Nucleus accumbens (tissue), 56 donors: ENCODE data around the gene NMUR1.

Source experiments
- DNase-seq, 56 donors: peaks; one replicate each; lab custom pipeline; 2025; lab: John Stamatoyannopoulos, UW

NMUR1 gene

GRCh38 chr2:231554748-231555545 lies 24.7 kb upstream of the NMUR1 start:
- peak in 1 of 56 donors; percentile 10 for DNase-seq

DNA sequence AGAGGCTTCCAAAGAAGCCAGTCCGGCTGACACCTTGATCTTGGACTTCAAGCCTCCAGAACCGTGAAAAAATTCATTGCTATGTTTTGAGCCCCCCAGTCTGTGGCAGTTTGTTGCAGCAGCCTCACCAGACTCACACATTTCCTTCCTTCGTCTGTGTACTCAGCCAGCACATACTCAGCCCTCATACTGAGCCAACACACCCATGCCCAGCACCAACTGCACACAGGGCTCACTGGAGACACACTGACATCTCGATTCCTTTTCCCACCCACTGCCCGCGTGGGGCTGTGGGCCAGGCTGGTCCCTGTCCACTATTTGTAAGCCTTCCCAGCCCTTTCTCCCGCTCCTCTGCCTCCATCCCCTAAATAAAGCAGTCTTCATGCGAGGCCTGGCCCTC lies 24.1 kb upstream of the NMUR1 start:
- DNase-seq: no peak

GRCh38 chr2:231552752-231553151 lies 22.5 kb upstream of the NMUR1 start:
- DNase-seq: no peak

DNA sequence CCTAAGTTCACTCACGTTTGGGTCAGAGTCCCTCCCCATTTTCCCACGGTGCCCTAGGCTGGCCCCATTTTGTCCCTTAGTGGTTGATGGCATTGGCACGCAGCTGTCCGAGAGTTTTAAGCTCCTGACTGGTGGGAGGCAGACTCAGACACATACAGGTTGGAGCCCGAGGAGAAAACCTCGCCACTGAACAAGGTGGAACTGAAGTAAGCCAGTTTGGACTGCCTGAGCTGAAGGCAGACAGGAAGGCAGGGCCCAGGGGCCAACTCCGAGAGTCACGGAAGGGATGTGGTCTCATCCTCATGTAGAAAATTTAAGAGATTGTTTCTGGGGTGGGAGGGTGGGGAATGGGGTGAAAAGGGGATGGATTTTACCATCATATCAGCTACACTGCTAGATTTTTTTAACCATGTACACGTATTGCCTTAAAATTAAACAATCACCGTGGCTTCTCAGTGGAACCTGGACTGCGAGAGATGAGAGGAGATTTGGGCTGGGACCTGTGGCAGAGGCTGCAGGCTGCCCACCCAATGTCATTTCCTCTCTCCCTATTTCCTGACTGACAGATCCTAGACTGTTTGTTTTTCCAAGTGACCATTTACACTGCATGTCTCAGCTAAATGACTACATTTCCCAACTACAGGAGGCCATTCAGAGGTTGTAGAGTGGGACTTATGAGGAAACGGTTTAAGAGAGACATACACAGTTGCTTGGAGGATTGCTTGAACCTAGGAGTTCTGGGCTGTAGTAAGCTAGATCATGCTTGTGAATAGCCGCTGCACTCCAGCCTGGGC lies 19.4 kb upstream of the NMUR1 start:
- no peak for DNase-seq

GRCh38 chr2:231548752-231549151 lies 18.5 kb upstream of the NMUR1 start:
- DNase-seq: no peak

- no peak for DNase-seq
Measured at GRCh38 chr2:231547315-231548110, 17.3 kb upstream of the NMUR1 start.

DNA sequence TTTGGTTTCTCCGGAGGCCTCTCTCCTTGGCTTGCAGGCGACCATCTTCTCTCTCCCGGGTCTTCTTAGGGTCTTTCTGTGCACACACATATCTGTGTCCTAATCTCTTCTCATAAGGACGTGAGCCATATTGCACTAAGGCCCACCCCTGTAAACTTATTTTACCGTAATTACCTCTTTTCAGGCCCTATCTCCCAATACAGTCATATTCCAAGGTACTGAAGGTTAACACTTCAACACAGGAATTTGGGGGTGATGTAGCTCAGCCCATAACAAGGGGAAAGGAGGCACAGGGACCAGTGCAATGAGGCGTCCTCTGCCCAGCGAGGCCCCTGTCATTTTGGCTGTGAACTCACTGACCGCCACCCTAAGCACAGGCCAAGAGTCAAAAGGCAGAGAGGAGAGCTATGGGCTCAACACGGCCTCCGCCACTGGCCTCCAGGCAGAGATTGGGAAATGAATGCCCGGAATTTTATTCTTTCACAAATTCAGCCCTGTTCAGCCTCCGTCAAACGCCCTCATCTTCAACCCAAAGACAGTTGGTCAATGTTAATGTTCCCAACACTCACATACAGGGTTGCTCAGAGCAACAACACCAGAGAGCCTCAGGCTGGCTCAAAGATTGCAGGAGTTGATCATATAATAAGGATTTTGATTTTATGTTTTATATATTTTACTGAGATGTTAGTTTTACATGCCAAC lies 15.9 kb upstream of the NMUR1 start:
- no peak for DNase-seq

GRCh38 chr2:231545105-231545902 lies 15.1 kb upstream of the NMUR1 start:
- peak in 15 of 56 donors; percentile 1 to 47 (median 16) for DNase-seq

DNA sequence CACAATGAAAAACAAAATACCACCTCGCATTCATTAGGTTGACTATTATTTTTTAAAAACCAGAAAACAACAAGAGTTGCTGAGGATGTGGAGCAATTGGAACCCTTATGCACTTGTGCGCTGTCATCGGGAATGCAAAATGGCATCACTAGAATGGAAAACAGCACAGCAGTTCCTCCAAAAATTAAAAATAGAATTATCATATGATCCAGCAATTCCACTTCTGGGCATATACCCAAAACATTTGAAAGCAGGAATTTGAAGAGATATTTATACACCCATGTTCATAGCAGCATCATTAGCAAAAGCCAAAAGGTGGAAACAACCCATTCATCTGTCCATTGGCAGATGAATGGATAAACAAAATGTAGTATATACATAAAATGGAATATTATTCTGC lies 11.9 kb upstream of the NMUR1 start:
- no peak for DNase-seq

GRCh38 chr2:231541645-231542044 lies 11.4 kb upstream of the NMUR1 start:
- DNase-seq: no peak

DNA sequence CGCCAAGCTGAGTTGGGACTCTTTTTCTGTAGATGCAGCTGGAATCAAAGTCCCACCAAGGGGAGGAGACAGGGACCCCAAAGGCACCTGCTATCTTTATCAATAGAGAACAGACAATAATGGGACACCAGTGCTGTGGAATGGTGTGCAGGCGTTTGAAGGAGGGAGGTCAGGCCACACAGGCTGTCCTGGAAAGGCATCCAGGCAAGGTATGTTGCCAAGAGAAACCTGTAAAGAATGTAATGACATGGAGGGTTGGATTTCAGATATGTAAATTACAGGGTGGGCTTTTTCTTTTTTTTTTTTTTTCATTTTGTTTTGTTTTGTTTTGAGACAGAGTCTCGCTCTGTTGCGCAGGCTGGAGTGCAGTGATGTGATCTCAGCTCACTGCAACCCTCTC lies 9.7 kb upstream of the NMUR1 start:
- DNase-seq: no peak

DNA sequence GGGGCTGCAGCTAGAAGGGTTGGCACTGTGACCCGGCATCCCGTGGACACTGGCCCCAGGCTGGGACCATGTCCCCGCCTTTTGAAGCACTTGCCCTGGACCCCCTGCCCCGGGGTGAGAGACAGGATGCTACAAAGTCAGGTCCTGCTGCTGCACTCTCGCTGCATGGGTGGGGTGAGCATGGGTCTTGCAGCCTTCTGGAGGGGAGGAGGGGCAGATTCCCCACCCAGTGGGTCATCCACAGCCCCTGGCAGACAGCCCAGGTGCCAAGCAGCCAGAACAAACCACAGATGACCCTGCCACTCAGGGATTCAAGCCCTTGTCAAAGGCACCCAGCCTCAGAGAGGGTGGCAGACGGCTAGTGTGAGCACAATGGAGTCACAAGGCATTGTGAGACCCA lies 5.7 kb upstream of the NMUR1 start:
- DNase-seq: no peak

GRCh38 chr2:231533777-231534125 lies 3.5 kb upstream of the NMUR1 start:
- no peak for DNase-seq

GRCh38 chr2:231533086-231533776 lies 3.0 kb upstream of the NMUR1 start:
- no peak for DNase-seq

DNA sequence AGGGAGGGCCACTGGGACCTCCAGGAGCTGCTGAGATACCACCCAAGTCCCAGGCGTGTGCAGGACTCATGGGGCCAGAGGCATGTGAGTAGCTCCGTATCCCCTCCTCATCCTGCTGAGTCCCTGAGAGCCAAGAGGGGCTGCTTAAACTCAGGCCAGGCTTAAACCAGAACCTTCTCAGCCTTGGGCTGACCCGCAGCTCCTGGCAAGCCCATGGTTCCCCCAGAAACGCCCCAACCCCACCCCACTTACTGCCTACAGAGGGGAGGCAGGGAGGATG lies 2.5 kb upstream of the NMUR1 start:
- no peak for DNase-seq

GRCh38 chr2:231531883-231532755 lies 1.9 kb upstream of the NMUR1 start:
- DNase-seq: no peak

- no peak for DNase-seq
Measured at GRCh38 chr2:231531466-231531865, 1.2 kb upstream of the NMUR1 start.

- no peak for DNase-seq
Measured at GRCh38 chr2:231528636-231529030, 1.6 kb downstream of the NMUR1 start.
